Activated CD4-positive, alpha-beta T cell treated with anti-CD3 and anti-CD28 coated beads for 1 hour (primary cell): ENCODE measurements around the gene CDY2B.
"Not testable (repeated sequence)": the region's sequence is repeated elsewhere in the genome, so short reads cannot be mapped to it uniquely, and the experiment has no call there.

Source experiments
- DNase-seq: peaks from one replicate; pipeline ENCODE4 v3.0.0-alpha.2; 2020

Gene CDY2B

GRCh38 chrY:17880120-17880519 is at the start of gene CDY2B:
Gene CDY2B (minus strand): TSS chrY:17880220. CDS start chrY:17879892, 328 bp downstream.
- DNase-seq, result not testable (repeated sequence)

GRCh38 chrY:17908009-17908408 is 28.0 kb upstream of the CDY2B start:
- DNase-seq, result not testable (repeated sequence)

- not testable (repeated sequence) for DNase-seq
These were observed 27.3 kb upstream of the CDY2B start for GRCh38 chrY:17907351-17907750.

GRCh38 chrY:17881697-17882096 is 1.7 kb upstream of the CDY2B start:
- not testable (repeated sequence) for DNase-seq

GRCh38 chrY:17876767-17877166 is 3.3 kb downstream of the CDY2B start:
- not testable (repeated sequence) for DNase-seq

- DNase-seq, result not testable (repeated sequence)
These were observed 4.6 kb downstream of the CDY2B start for GRCh38 chrY:17875401-17875800.

GRCh38 chrY:17871194-17871903 is 8.7 kb downstream of the CDY2B start:
- DNase-seq, result not testable (repeated sequence)

- DNase-seq, result not testable (repeated sequence)
These were observed 9.3 kb downstream of the CDY2B start for GRCh38 chrY:17870737-17871136.

GRCh38 chrY:17867850-17868249 is 12.2 kb downstream of the CDY2B start:
- not testable (repeated sequence) for DNase-seq

GRCh38 chrY:17860634-17861033 is 19.4 kb downstream of the CDY2B start:
- DNase-seq, result not testable (repeated sequence)

GRCh38 chrY:17856963-17857848 is 22.8 kb downstream of the CDY2B start:
- DNase-seq, result not testable (repeated sequence)

- DNase-seq, result not testable (repeated sequence)
These were observed 23.5 kb downstream of the CDY2B start for GRCh38 chrY:17856508-17856907.

- DNase-seq, result not testable (repeated sequence)
These were observed 30.9 kb downstream of the CDY2B start for GRCh38 chrY:17849131-17849530.

- DNase-seq, result not testable (repeated sequence)
These were observed 47.9 kb downstream of the CDY2B start for GRCh38 chrY:17832149-17832548.
